Fibroblast of pulmonary artery (primary cell): ENCODE results near the gene IDI2.

ENCODE experiments used
- DNase-seq: peaks from one replicate; pipeline ENCODE4 v3.0.0-alpha.2; 2010; ENCODE audit warnings: low read depth
- H3K4me3 ChIP-seq: replicated peaks from 2 replicates; pipeline ENCODE4 v1.5.1; 2011; ENCODE audit warnings: low read depth, mild to moderate bottlenecking, control low read depth, low read length, moderate library complexity
- CTCF ChIP-seq: IDR thresholded peaks from 2 replicates; pipeline ENCODE4 v1.5.1; 2011; ENCODE audit warnings: mild to moderate bottlenecking, control low read depth, low read length, inconsistent platforms; ENCODE audit errors: missing control alignments

Gene IDI2

GRCh38 chr10:969473-970150, 56.0 kb downstream of the IDI2 start:
- TF ChIP-seq CTCF = no peak
- no peak overlapping the region for H3K4me3 ChIP-seq
- no peak for DNase-seq
